GM23338 (cell line): ENCODE measurements around the gene ART1. TPM values are rescaled to one million over a fixed set of nuclear protein-coding genes. Genes with fewer than 3 reads are reported as not detected.

Experiments
- ATAC-seq: fragments of 200-7000 bp; cut with Tn5 transposase; 3 replicates; pipeline ENCODE4 v1.9.1; 2020
- DNase-seq: peaks from one replicate; pipeline ENCODE4 v3.0.0-alpha.2; 2015; ENCODE audit warnings: low spot score
- H2AFZ ChIP-seq: fragments of 200-600 bp; sonication (generic); 2 replicates; pipeline ENCODE4 v1.8.0; 2016; ENCODE audit warnings: antibody characterized with exemption, mild to moderate bottlenecking, moderate library complexity
- H3F3A ChIP-seq: fragments of 200-600 bp; sonication (generic); replicated peaks from 2 replicates; pipeline ENCODE4 v1.8.0; 2017; ENCODE audit warnings: antibody characterized with exemption, mixed run types, low read depth
- H3K27ac ChIP-seq: fragments of 200-600 bp; sonication (generic); 2 replicates; pipeline ENCODE4 v1.6.1; 2016; ENCODE audit warnings: low read depth
- H3K27me3 ChIP-seq: fragments of 200-600 bp; sonication (generic); 2 replicates; pipeline ENCODE4 v1.8.0; 2016; ENCODE audit warnings: mild to moderate bottlenecking, mixed run types, moderate library complexity; ENCODE audit not compliant: insufficient read depth
- H3K36me3 ChIP-seq: fragments of 200-600 bp; sonication (generic); 2 replicates; pipeline ENCODE4 v1.8.0; 2016; ENCODE audit warnings: mild to moderate bottlenecking; ENCODE audit not compliant: insufficient read depth
- H3K4me1 ChIP-seq: fragments of 200-600 bp; sonication (generic); 2 replicates; pipeline ENCODE4 v1.8.0; 2016; ENCODE audit warnings: mild to moderate bottlenecking, moderate library complexity; ENCODE audit not compliant: insufficient read depth
- H3K4me2 ChIP-seq: fragments of 200-600 bp; sonication (generic); 2 replicates; pipeline ENCODE4 v1.7.1; 2017; ENCODE audit warnings: mixed run types
- H3K4me3 ChIP-seq: fragments of 200-600 bp; sonication (generic); 2 replicates; pipeline ENCODE4 v1.6.1; 2016; ENCODE audit warnings: mixed run types
- H3K79me2 ChIP-seq: fragments of 200-600 bp; sonication (generic); replicated peaks from 2 replicates; pipeline ENCODE4 v1.8.0; 2017; ENCODE audit warnings: mild to moderate bottlenecking; ENCODE audit not compliant: insufficient read depth
- H3K9me2 ChIP-seq: fragments of 200-600 bp; sonication (generic); 2 replicates; pipeline ENCODE4 v1.8.0; 2017; ENCODE audit not compliant: insufficient read depth
- H4K20me1 ChIP-seq: fragments of 200-600 bp; sonication (generic); replicated peaks from 2 replicates; pipeline ENCODE4 v1.8.0; 2017; ENCODE audit warnings: mild to moderate bottlenecking; ENCODE audit not compliant: insufficient read depth
- H3K27ac Mint-ChIP-seq: 2 replicates; pipeline ENCODE4 v1.8.0; 2020; ENCODE audit warnings: inconsistent platforms, mild to moderate bottlenecking, moderate library complexity, mixed read lengths
- H3K27me3 Mint-ChIP-seq: 3 replicates; pipeline ENCODE4 v1.8.0; 2022; ENCODE audit warnings: low read depth, mild to moderate bottlenecking, moderate library complexity, mixed read lengths, inconsistent platforms; ENCODE audit not compliant: insufficient read depth, poor library complexity
- H3K36me3 Mint-ChIP-seq: 3 replicates; pipeline ENCODE4 v1.8.0; 2021; ENCODE audit warnings: low read depth, mild to moderate bottlenecking, inconsistent platforms, moderate library complexity, mixed read lengths
- H3K4me1 Mint-ChIP-seq: 3 replicates; pipeline ENCODE4 v1.8.0; 2020; ENCODE audit warnings: mild to moderate bottlenecking, inconsistent platforms, mixed read lengths
- H3K4me3 Mint-ChIP-seq: 3 replicates; pipeline ENCODE4 v1.8.0; 2021; ENCODE audit warnings: moderate library complexity, mild to moderate bottlenecking, inconsistent platforms, mixed read lengths
- H3K9me3 Mint-ChIP-seq: 3 replicates; pipeline ENCODE4 v1.8.0; 2020; ENCODE audit warnings: moderate library complexity, mild to moderate bottlenecking, inconsistent platforms, mixed read lengths
- CREB1 ChIP-seq: fragments of 250-450 bp; sonication (Bioruptor Pico); IDR thresholded peaks from 2 replicates; pipeline ENCODE4 v1.5.0; 2020; ENCODE audit warnings: low read depth, mild to moderate bottlenecking, moderate library complexity
- CTCF ChIP-seq, 2 experiments: fragments of 200-600 bp in 1 of 2; sonication (generic) in 1 of 2; conservative IDR thresholded peaks; 2 replicates each; pipeline versions ENCODE4 v1.5.1 to v1.6.1; 2016 to 2017; ENCODE audit warnings: antibody characterized with exemption in 2 of 2, low read depth in 2 of 2, mild to moderate bottlenecking in 2 of 2, moderate library complexity in 1 of 2
- EZH2 ChIP-seq: fragments of 200-600 bp; sonication (generic); IDR thresholded peaks from one replicate; pipeline ENCODE4 v1.8.0; 2017; ENCODE audit warnings: antibody characterized with exemption, mild to moderate bottlenecking, low read depth; ENCODE audit not compliant: unreplicated experiment
- EZH2phosphoT487 ChIP-seq: fragments of 200-600 bp; sonication (generic); IDR thresholded peaks from one replicate; pipeline ENCODE4 v1.8.1; 2018; ENCODE audit warnings: antibody characterized with exemption; ENCODE audit not compliant: unreplicated experiment
- NANOG ChIP-seq: IDR thresholded peaks from 2 replicates; pipeline ENCODE4 v1.6.1; 2016; ENCODE audit warnings: antibody characterized with exemption, borderline replicate concordance
- POLR2AphosphoS5 ChIP-seq: IDR thresholded peaks from 2 replicates; pipeline ENCODE4 v1.6.1; 2016; ENCODE audit warnings: antibody characterized with exemption, low read depth
- STAT1 ChIP-seq: IDR thresholded peaks from one replicate; pipeline ENCODE4 v1.6.1; 2016; ENCODE audit warnings: antibody characterized with exemption; ENCODE audit not compliant: unreplicated experiment
- ZNF114 ChIP-seq: fragments of 250-450 bp; sonication (Bioruptor Pico); IDR thresholded peaks from 2 replicates; pipeline ENCODE4 v1.5.0; 2020; ENCODE audit warnings: mild to moderate bottlenecking, moderate library complexity
- ZNF331 ChIP-seq: fragments of 250-450 bp; sonication (Bioruptor Pico); IDR thresholded peaks from 2 replicates; pipeline ENCODE4 v1.5.0; 2020; ENCODE audit warnings: low read depth, mild to moderate bottlenecking, moderate library complexity
- polyA plus RNA-seq: library from polyadenylated mRNA; unstranded; fragments of >200 nt; fragmentation: Nextera tagmentation; extraction: Ambion mirVana; gene quantifications from 2 replicates; pipeline ENCODE4 v1.2.1, GENCODE V29; 2016
- total RNA-seq: library from RNA; depleted of rRNA; stranded (reverse); fragments of >200 nt; shearing (Covaris generic); gene quantifications from 2 replicates; pipeline ENCODE4 v1.2.3, GENCODE V29; 2014
- TF ChIP-seq, protein P1 (sequence below): IDR thresholded peaks from 2 replicates; pipeline ENCODE4 v1.6.1; 2016; ENCODE audit warnings: antibody characterized with exemption

ART1 gene
- total and polyA plus RNA-seq, 2 experiments from 2014 or later, result not detected

DNA sequence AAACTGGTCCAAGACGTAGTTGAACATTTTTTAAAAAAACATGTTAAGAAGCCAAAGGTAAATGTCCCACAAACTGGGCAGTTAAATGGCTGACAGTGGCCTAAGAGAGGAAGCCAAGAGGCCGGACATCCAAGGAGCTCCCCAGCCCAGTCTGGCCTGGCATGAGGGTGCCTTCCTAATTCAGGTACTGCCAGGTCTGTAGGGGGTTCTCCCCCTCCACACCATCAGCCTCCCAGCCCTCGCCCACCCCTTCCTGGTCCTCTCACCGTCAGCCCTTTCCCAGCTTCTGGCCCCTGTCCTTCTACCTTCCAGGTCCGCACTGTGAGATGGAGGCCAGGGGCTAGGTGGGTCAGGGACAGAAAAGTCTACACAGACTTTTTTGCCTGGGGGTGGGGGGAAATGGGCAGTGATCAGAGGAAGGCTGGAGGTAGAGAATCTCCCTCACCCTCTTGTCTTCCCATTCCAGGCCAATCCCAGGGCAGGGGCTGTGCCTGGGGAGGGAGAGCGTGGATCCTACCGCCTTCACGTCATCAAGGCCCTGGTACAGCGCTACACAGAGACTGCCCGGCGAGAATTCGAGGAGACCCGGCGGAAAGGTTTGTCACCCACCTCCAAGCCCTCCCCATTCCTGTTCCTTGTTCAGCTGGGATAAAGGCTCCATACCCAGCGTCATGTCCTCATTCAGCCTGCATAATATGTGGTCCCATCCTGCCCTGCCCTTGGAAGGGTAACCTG lies 9.1 kb upstream of the ART1 start:
- Mint-ChIP-seq H3K36me3 (peaks cover 7% of the 10 kb centered on the region; the same call in 2 of the 3 replicates), H3K27ac (no peak overlapping the region), H3K27me3 (peaks cover 21% of the 10 kb centered on the region), H3K9me3 (no peaks in the 10 kb centered on the region; the same call in 2 of the 3 replicates), H3K4me1 (no peaks in the 10 kb centered on the region), H3K4me3 (no peak overlapping the region)
- no peak for ATAC-seq
- Histone ChIP-seq H3K9me2 (no peaks in the 10 kb centered on the region), H3K27me3 (peaks cover 2% of the 10 kb centered on the region; the same call in 1 of the 2 replicates), H3K4me3 (no peak overlapping the region), H3K79me2 (no peaks in the 10 kb centered on the region), H3F3A (no peaks in the 10 kb centered on the region), H3K4me1 (no peaks in the 10 kb centered on the region), H3K36me3 (no peaks in the 10 kb centered on the region), H3K4me2 (no peak overlapping the region), H2AFZ (no peak overlapping the region), H3K27ac (no peak overlapping the region), H4K20me1 (no peaks in the 10 kb centered on the region)
- DNase-seq, result no peak
- TF ChIP-seq CREB1 (CRISPR knock-in tag) (no peak), ZNF114 (CRISPR knock-in tag) (no peak), ZNF331 (CRISPR knock-in tag) (no peak), EZH2phosphoT487 (no peak), NANOG (no peak), CTCF (conservative IDR thresholded peaks at IDR 0.05; ENCODE audit: low read depth in 2 of 2) (no peak)

DNA sequence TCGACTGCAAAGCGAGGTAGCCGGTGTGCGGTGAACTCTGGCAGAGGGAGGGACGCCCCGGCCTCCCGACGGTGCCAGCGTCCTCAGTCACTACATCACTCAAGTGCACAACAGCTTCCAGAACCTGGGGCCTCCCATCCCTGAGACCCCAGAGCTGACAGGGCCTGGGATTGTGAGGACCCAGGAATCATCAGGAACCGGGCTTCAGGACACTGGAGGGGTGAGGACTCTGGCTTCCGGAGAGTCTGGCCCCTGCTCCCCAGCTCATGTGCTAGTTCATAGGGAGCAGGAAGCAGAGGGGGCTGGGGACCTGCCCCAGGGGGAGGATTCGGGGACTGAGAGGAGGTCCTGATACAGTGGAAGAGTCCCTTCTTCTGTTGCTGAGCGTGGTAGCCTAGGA lies 7.7 kb upstream of the ART1 start:
- H3K9me3 Mint-ChIP-seq, result no peaks in the 10 kb centered on the region; the same call in 2 of the 3 replicates
- TF ChIP-seq ZNF331 (CRISPR knock-in tag) (no peak), ZNF114 (CRISPR knock-in tag) (no peak), EZH2 (no peak), STAT1 (no peak), CTCF (conservative IDR thresholded peaks at IDR 0.05; ENCODE audit: low read depth in 2 of 2) (no peak), POLR2AphosphoS5 (no peak)
- TF ChIP-seq, protein P1, sequence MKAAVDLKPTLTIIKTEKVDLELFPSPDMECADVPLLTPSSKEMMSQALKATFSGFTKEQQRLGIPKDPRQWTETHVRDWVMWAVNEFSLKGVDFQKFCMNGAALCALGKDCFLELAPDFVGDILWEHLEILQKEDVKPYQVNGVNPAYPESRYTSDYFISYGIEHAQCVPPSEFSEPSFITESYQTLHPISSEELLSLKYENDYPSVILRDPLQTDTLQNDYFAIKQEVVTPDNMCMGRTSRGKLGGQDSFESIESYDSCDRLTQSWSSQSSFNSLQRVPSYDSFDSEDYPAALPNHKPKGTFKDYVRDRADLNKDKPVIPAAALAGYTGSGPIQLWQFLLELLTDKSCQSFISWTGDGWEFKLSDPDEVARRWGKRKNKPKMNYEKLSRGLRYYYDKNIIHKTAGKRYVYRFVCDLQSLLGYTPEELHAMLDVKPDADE, result no peak

More for the DNA sequence above, 7.7 kb upstream of the ART1 start:
- DNase-seq, result no peak
- ATAC-seq, result no peak
- Histone ChIP-seq H4K20me1 (no peaks in the 10 kb centered on the region), H3K27me3 (peaks cover 8% of the 10 kb centered on the region; the same call in 1 of the 2 replicates), H3K9me2 (no peaks in the 10 kb centered on the region), H3K4me2 (no peak overlapping the region), H3K4me3 (no peak overlapping the region), H2AFZ (no peak overlapping the region), H3K4me1 (no peaks in the 10 kb centered on the region), H3K36me3 (no peaks in the 10 kb centered on the region), H3K27ac (no peak overlapping the region), H3K79me2 (no peaks in the 10 kb centered on the region), H3F3A (0 out of 2 replicates have a peak, but pooled peaks cover 3% of the 10 kb centered on the region)
- Mint-ChIP-seq H3K36me3 (peaks cover 7% of the 10 kb centered on the region; the same call in 2 of the 3 replicates), H3K27ac (no peak overlapping the region), H3K27me3 (peaks cover 26% of the 10 kb centered on the region), H3K4me1 (peaks cover 4% of the 10 kb centered on the region; the same call in 2 of the 3 replicates), H3K4me3 (no peak overlapping the region)
